Nephron (organoid): Measurements from ENCODE around the gene NEURL3.

Experiments used
- H3K27ac Mint-ChIP-seq, 3 experiments: 2 replicates each; pipeline ENCODE4 v1.8.0; 2020; ENCODE audit warnings: mixed read lengths in 3 of 3, mild to moderate bottlenecking in 2 of 3, moderate library complexity in 1 of 3
- H3K27me3 Mint-ChIP-seq: 2 replicates; pipeline ENCODE4 v1.8.0; 2021; ENCODE audit warnings: low read depth, mild to moderate bottlenecking, moderate library complexity, mixed read lengths
- H3K36me3 Mint-ChIP-seq: 2 replicates; pipeline ENCODE4 v1.8.0; 2020; ENCODE audit warnings: low read depth, mixed read lengths
- H3K4me1 Mint-ChIP-seq: 2 replicates; pipeline ENCODE4 v1.8.0; 2020; ENCODE audit warnings: mixed read lengths
- H3K4me3 Mint-ChIP-seq, 3 experiments: 2 replicates each; pipeline ENCODE4 v1.8.0; 2020; ENCODE audit warnings: mild to moderate bottlenecking in 3 of 3, mixed read lengths in 3 of 3, moderate library complexity in 2 of 3
- H3K9me3 Mint-ChIP-seq: 2 replicates; pipeline ENCODE4 v1.8.0; 2020; ENCODE audit warnings: mixed read lengths
- TF ChIP-seq, protein P1 (sequence below), 3 experiments: fragments of 200-600 bp; sonication (generic); IDR thresholded peaks; one replicate each; pipeline ENCODE4 v1.5.0; 2021; ENCODE audit warnings: antibody characterized with exemption in 3 of 3; ENCODE audit not compliant: unreplicated experiment in 3 of 3

The NEURL3 gene

DNA sequence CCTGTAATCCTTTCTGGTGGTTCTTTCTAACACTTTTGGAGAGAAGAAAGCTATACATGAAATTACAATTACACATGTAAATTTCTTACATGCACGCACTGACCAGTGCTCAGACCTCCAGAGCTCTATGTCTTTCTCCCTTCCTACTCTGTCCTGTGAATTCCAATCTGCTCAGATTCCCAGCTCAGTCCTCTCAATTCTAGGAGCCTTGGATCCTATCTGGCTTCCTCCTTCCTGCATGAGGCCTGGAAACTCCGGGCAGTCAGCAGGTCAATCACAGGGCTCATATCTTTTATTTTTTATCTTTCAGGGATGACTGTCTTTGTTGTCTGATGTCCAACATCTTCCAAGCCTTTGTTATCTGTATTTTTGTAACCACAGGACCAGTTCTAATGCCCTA, 56.0 kb downstream of the NEURL3 start:
- no peaks in the 10 kb centered on the region for H3K27me3 Mint-ChIP-seq
- peaks cover 5% of the 10 kb centered on the region for H3K9me3 Mint-ChIP-seq
- H3K4me1 Mint-ChIP-seq, result no peaks in the 10 kb centered on the region
- H3K4me3 Mint-ChIP-seq, result no peak overlapping the region
- H3K36me3 Mint-ChIP-seq, result no peaks in the 10 kb centered on the region
- TF ChIP-seq, protein P1, sequence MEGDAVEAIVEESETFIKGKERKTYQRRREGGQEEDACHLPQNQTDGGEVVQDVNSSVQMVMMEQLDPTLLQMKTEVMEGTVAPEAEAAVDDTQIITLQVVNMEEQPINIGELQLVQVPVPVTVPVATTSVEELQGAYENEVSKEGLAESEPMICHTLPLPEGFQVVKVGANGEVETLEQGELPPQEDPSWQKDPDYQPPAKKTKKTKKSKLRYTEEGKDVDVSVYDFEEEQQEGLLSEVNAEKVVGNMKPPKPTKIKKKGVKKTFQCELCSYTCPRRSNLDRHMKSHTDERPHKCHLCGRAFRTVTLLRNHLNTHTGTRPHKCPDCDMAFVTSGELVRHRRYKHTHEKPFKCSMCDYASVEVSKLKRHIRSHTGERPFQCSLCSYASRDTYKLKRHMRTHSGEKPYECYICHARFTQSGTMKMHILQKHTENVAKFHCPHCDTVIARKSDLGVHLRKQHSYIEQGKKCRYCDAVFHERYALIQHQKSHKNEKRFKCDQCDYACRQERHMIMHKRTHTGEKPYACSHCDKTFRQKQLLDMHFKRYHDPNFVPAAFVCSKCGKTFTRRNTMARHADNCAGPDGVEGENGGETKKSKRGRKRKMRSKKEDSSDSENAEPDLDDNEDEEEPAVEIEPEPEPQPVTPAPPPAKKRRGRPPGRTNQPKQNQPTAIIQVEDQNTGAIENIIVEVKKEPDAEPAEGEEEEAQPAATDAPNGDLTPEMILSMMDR (IDR thresholded peaks at IDR 0.05; ENCODE audit: unreplicated experiment in 3 of 3), result no peak
- H3K27ac Mint-ChIP-seq, result no peak overlapping the region

DNA sequence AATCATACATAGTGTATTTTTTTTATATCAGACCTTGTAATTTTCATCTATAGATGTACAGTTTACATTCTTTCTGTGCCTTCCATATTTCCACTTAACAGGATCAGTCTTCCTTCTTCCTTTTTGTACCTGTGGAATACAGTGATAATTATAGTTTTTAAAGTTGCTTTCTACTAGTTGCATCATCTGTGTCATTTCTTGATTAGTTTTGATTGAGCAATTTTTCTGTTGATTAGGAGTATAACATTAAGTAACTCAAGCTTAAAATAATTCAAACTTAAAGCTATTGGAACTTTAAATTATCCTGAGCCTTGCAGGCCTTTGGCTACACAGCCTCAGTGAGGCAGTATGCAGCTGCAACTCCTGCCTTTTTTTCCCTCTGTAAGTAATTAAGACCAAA, 57.4 kb downstream of the NEURL3 start:
- Mint-ChIP-seq H3K36me3 (no peaks in the 10 kb centered on the region), H3K27me3 (no peaks in the 10 kb centered on the region), H3K4me1 (no peaks in the 10 kb centered on the region), H3K4me3 (no peak overlapping the region), H3K27ac (no peak overlapping the region), H3K9me3 (peaks cover 5% of the 10 kb centered on the region)
- TF ChIP-seq, protein P1 (IDR thresholded peaks at IDR 0.05; ENCODE audit: unreplicated experiment in 3 of 3), result no peak
